Peyer's patch (tissue), 4 donors: ENCODE data around the gene N4BP2. TPM values are rescaled to one million over a fixed set of nuclear protein-coding genes. Genes with fewer than 3 reads are reported as not detected.
"Not testable (repeated sequence)": the region's sequence is repeated elsewhere in the genome, so short reads cannot be mapped to it uniquely, and the experiment has no call there.

ENCODE experiments used
- DNase-seq, 3 donors: peaks; one replicate each; pipeline ENCODE4 v3.0.0-alpha.2; 2017 to 2019
- H3K27ac ChIP-seq, 4 donors: fragments of 200-600 bp; sonication (generic); one replicate each; pipeline ENCODE4 v1.5.1; 2016 to 2019
- H3K27me3 ChIP-seq, 2 donors: fragments of 200-600 bp; sonication (generic); one replicate each; pipeline ENCODE4 v1.5.1; 2019
- H3K36me3 ChIP-seq, 3 donors: fragments of 200-600 bp; sonication (generic); one replicate each; pipeline ENCODE4 v1.5.1; 2016 to 2019
- H3K4me1 ChIP-seq, 4 donors: fragments of 200-600 bp; sonication (generic); one replicate each; pipeline ENCODE4 v1.5.1; 2016 to 2019
- H3K4me3 ChIP-seq, 4 donors: fragments of 200-600 bp; sonication (generic); 1 replicate in 3 of 4; 2 replicates in 1 of 4; pipeline ENCODE4 v1.5.1; 2016 to 2019; ENCODE audit warnings: mild to moderate bottlenecking in 1 of 4
- H3K9me3 ChIP-seq, 4 donors: fragments of 200-600 bp; sonication (generic); one replicate each; pipeline ENCODE4 v1.5.1; 2016 to 2019; ENCODE audit warnings: mild to moderate bottlenecking in 1 of 4
- POLR2A ChIP-seq, 2 donors: fragments of 450-650 bp; IDR thresholded peaks; one replicate each; pipeline ENCODE4 v1.5.1; 2017; ENCODE audit warnings: antibody characterized with exemption in 2 of 2, mild to moderate bottlenecking in 2 of 2, moderate library complexity in 2 of 2
- total RNA-seq, 4 donors: library from RNA; depleted of rRNA; stranded (reverse); fragments of >200 nt; gene quantifications; one replicate each; pipeline ENCODE4 v1.1.0, GENCODE V29; 2016
- TF ChIP-seq, protein P1 (sequence below), 6 experiments: fragments of 450-650 bp in 4 of 6; fragments of 200-600 bp in 2 of 6; sonication (generic) in 1 of 6; IDR thresholded peaks; one replicate each; pipeline ENCODE4 v1.5.1; 2017 to 2019; ENCODE audit warnings: antibody characterized with exemption in 6 of 6, mild to moderate bottlenecking in 3 of 6, moderate library complexity in 1 of 6

N4BP2 gene
- total RNA-seq, 4 donors from 2014 or later = 8.1 to 39.6 (median 10.2) TPM

DNA sequence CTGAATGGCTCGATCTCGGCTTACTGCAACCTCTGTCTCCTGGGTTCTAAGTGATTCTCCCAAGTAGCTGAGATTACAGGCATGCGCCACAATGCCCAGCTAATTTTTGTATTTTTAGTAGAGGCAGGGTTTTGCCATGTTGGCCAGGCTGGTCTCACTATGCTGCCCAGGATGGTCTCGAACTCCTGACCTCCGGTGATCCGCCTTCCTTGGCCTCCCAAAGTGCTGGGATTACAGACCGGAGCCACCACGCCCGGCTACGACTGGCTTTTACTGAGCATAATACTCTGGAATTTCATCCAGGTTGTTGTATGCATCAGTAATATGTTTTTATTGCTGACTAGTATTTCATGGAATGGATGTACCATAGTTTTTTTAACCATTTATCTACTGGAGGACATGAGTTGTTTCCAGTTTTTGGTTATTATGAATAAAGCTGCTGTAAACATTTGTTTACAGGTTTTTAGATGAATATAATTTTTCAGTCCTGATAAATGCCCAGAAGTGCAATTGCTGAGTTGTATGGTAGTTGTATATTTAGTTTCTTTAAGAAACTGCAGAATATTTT, 31.2 kb downstream of the N4BP2 start:
- H3K4me3 ChIP-seq = no peak overlapping the region
- H3K9me3 ChIP-seq = no peaks in the 10 kb centered on the region
- no peaks in the 10 kb centered on the region for H3K4me1 ChIP-seq
- no peak for TF ChIP-seq POLR2A (IDR thresholded peaks at IDR 0.05)
- TF ChIP-seq, protein P1, sequence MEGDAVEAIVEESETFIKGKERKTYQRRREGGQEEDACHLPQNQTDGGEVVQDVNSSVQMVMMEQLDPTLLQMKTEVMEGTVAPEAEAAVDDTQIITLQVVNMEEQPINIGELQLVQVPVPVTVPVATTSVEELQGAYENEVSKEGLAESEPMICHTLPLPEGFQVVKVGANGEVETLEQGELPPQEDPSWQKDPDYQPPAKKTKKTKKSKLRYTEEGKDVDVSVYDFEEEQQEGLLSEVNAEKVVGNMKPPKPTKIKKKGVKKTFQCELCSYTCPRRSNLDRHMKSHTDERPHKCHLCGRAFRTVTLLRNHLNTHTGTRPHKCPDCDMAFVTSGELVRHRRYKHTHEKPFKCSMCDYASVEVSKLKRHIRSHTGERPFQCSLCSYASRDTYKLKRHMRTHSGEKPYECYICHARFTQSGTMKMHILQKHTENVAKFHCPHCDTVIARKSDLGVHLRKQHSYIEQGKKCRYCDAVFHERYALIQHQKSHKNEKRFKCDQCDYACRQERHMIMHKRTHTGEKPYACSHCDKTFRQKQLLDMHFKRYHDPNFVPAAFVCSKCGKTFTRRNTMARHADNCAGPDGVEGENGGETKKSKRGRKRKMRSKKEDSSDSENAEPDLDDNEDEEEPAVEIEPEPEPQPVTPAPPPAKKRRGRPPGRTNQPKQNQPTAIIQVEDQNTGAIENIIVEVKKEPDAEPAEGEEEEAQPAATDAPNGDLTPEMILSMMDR (IDR thresholded peaks at IDR 0.05) = no peak
- H3K27ac ChIP-seq = no peak overlapping the region
- no peak for DNase-seq
- no peaks in the 10 kb centered on the region for H3K36me3 ChIP-seq
- no peaks in the 10 kb centered on the region for H3K27me3 ChIP-seq

DNA sequence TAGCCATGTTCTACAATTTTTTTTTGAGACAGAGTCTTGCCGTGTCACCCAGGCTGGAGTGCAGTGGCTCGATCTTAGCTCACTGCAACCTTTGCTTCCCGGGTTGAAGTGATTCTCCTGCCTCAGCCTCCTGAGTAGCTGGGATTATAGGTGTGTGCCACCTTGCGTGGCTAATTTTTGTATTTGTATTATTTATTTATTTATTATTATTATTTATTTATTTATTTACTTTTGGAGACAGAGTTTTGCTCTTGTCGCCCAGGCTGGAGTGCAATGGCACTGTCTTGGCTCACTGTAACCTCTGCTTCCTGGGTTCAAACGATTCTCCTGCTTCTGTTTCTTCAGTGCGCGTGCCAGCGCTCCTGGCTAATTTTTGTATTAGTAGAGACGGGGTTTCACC, 36.8 kb downstream of the N4BP2 start:
- H3K9me3 ChIP-seq, H3K27me3 ChIP-seq, H3K4me1 ChIP-seq, H3K36me3 ChIP-seq, H3K4me3 ChIP-seq, DNase-seq, H3K27ac ChIP-seq: not testable (repeated sequence)

DNA sequence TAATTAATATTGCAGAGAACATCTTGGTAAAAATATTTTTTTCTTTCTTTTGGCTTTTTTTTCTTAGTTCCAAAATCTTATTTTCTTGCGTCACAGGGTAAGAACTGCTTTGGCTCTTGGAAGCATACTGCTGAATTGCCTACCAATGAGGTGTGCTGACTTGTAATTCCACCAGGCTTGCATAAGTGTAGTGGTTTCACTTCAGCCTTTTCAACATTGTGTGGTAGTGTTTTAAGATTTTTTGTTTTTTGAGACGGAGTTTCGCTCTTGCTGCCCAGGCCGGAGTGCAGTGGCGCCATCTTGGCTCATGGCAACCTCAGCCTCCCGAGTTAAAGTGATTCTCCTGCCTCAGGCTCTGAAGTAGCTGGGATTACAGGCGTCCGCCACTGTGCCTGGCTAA, 42.4 kb downstream of the N4BP2 start:
- H3K4me3 ChIP-seq = no peak overlapping the region
- no peak for DNase-seq
- TF ChIP-seq, protein P1 (IDR thresholded peaks at IDR 0.05) = no peak
- TF ChIP-seq POLR2A (IDR thresholded peaks at IDR 0.05) = no peak

GRCh38 chr4:40107150-40107549, 50.5 kb downstream of the N4BP2 start:
- not testable (repeated sequence) for H3K4me1 ChIP-seq, H3K27me3 ChIP-seq, DNase-seq, H3K9me3 ChIP-seq, H3K27ac ChIP-seq, H3K4me3 ChIP-seq
- H3K36me3 ChIP-seq = peaks cover 0 to 13% (median 0%) of the 10 kb centered on the region in 3 donors

More for the DNA sequence above, 42.4 kb downstream of the N4BP2 start:
- Histone ChIP-seq H3K27ac (no peak overlapping the region), H3K36me3 (peaks cover 0 to 8% (median 0%) of the 10 kb centered on the region in 3 donors), H3K9me3 (no peaks in the 10 kb centered on the region), H3K4me1 (no peaks in the 10 kb centered on the region), H3K27me3 (no peaks in the 10 kb centered on the region)

- Histone ChIP-seq H3K36me3 (peaks cover 0 to 6% (median 0%) of the 10 kb centered on the region in 3 donors), H3K9me3 (no peaks in the 10 kb centered on the region), H3K27me3 (no peaks in the 10 kb centered on the region), H3K27ac (no peak overlapping the region), H3K4me1 (no peaks in the 10 kb centered on the region), H3K4me3 (no peak overlapping the region)
- no peak for DNase-seq
- no peak for TF ChIP-seq POLR2A (IDR thresholded peaks at IDR 0.05)
- TF ChIP-seq, protein P1 (IDR thresholded peaks at IDR 0.05) = no peak
Measured at GRCh38 chr4:40112027-40112792, 55.6 kb downstream of the N4BP2 start.

GRCh38 chr4:40114206-40114605, 57.6 kb downstream of the N4BP2 start:
- no peaks in the 10 kb centered on the region for H3K9me3 ChIP-seq
- H3K27ac ChIP-seq = no peak overlapping the region
- no peak for TF ChIP-seq POLR2A (IDR thresholded peaks at IDR 0.05)
- TF ChIP-seq, protein P1 (IDR thresholded peaks at IDR 0.05) = no peak
- peaks cover 0 to 3% (median 0%) of the 10 kb centered on the region in 3 donors for H3K36me3 ChIP-seq
- no peaks in the 10 kb centered on the region for H3K4me1 ChIP-seq
- DNase-seq = no peak
- H3K27me3 ChIP-seq = no peaks in the 10 kb centered on the region
- no peak overlapping the region for H3K4me3 ChIP-seq
